LHCN-M2 (cell line): ENCODE results near the gene ASCC3. TPM values are rescaled to one million over a fixed set of nuclear protein-coding genes. Genes with fewer than 3 reads are reported as not detected.

Experiments used
- DNase-seq: peaks from one replicate; pipeline ENCODE4 v3.0.0-alpha.2; 2012; ENCODE audit warnings: low read depth
- total RNA-seq: library from RNA; depleted of rRNA; stranded (reverse); fragments of >200 nt; gene quantifications from 2 replicates; pipeline ENCODE4 v1.2.3, GENCODE V29; 2014

ASCC3 gene
- total RNA-seq, 1 experiment from 2014 or later: 87.1 TPM

- DNase-seq: no peak
Measured at GRCh38 chr6:100506651-100507050, 374.5 kb downstream of the ASCC3 start.

GRCh38 chr6:100504786-100505737 lies 376.1 kb downstream of the ASCC3 start:
- peak; percentile 89 for DNase-seq

GRCh38 chr6:100503043-100503705 lies 378.0 kb downstream of the ASCC3 start:
- DNase-seq: no peak

GRCh38 chr6:100493206-100493888 lies 387.8 kb downstream of the ASCC3 start:
- no peak for DNase-seq

- DNase-seq: no peak
Measured at GRCh38 chr6:100491952-100492670, 389.0 kb downstream of the ASCC3 start.

- no peak for DNase-seq
Measured at GRCh38 chr6:100490065-100490464, 391.1 kb downstream of the ASCC3 start.

GRCh38 chr6:100488244-100488643 lies 392.9 kb downstream of the ASCC3 start:
- DNase-seq: peak; percentile 63

- DNase-seq: no peak
Measured at GRCh38 chr6:100487638-100488037, 393.5 kb downstream of the ASCC3 start.

GRCh38 chr6:100485268-100485667 lies 395.9 kb downstream of the ASCC3 start:
- no peak for DNase-seq

- peak; percentile 56 for DNase-seq
Measured at GRCh38 chr6:100484474-100484873, 396.7 kb downstream of the ASCC3 start.

GRCh38 chr6:100482698-100483097 lies 398.4 kb downstream of the ASCC3 start:
- no peak for DNase-seq

GRCh38 chr6:100479179-100480035 lies 401.7 kb downstream of the ASCC3 start:
- DNase-seq: peak; percentile 56

- DNase-seq: peak; percentile 55
Measured at GRCh38 chr6:100475554-100476320, 405.4 kb downstream of the ASCC3 start.

GRCh38 chr6:100473182-100473581 lies 407.9 kb downstream of the ASCC3 start:
- DNase-seq: no peak

GRCh38 chr6:100472674-100473073 lies 408.5 kb downstream of the ASCC3 start:
- peak; percentile 54 for DNase-seq

GRCh38 chr6:100470422-100471120 lies 410.6 kb downstream of the ASCC3 start:
- DNase-seq: peak; percentile 8

- DNase-seq: no peak
Measured at GRCh38 chr6:100469101-100469859, 411.8 kb downstream of the ASCC3 start.

GRCh38 chr6:100468016-100468622 lies 413.0 kb downstream of the ASCC3 start:
- DNase-seq: no peak
